Middle frontal gyrus (tissue), 1 donor: ENCODE results near the gene MGAT2.
"Not testable (repeated sequence)": the region's sequence is repeated elsewhere in the genome, so short reads cannot be mapped to it uniquely, and the experiment has no call there.

ENCODE experiments used
- DNase-seq: peaks from one replicate; pipeline ENCODE4 v3.0.0-alpha.2; 2015; ENCODE audit warnings: low spot score; ENCODE audit errors: extremely low spot score

MGAT2 gene

GRCh38 chr14:49653508-49653907, 32.9 kb downstream of the MGAT2 start:
- DNase-seq = no peak

GRCh38 chr14:49654511-49654910, 33.9 kb downstream of the MGAT2 start:
- DNase-seq = no peak

- not testable (repeated sequence) for DNase-seq
Observed at GRCh38 chr14:49657500-49657899, 36.9 kb downstream of the MGAT2 start.

GRCh38 chr14:49659526-49660455, 39.2 kb downstream of the MGAT2 start:
- no peak for DNase-seq

- no peak for DNase-seq
Observed at GRCh38 chr14:49670475-49670874, 49.9 kb downstream of the MGAT2 start.
